ENCODE measurements around the gene C13orf46.

The C13orf46 gene

GRCh38 chr13:113975416-113975815, 1.5 kb upstream of the C13orf46 start:
- in situ Hi-C loops (cut with MboI; ENCODE audit: low pct_unique_long_range_greater_than_20kb, low sequenced_read_pairs, unreplicated experiment): no loop called here
- no peak for TF ChIP-seq CTCF (IDR thresholded peaks at IDR 0.05; ENCODE audit: extremely low read depth, insufficient read depth, missing control alignments)
- DNase-seq (ENCODE audit: low spot score): no peak

- no peak for DNase-seq (ENCODE audit: low spot score)
- TF ChIP-seq CTCF (IDR thresholded peaks at IDR 0.05; ENCODE audit: extremely low read depth, insufficient read depth, missing control alignments): no peak
- in situ Hi-C loops (cut with MboI; ENCODE audit: low pct_unique_long_range_greater_than_20kb, low sequenced_read_pairs, unreplicated experiment): no loop called here
These were observed 717 bp upstream of the C13orf46 start for GRCh38 chr13:113974304-113975281.

- no peak for TF ChIP-seq CTCF (IDR thresholded peaks at IDR 0.05; ENCODE audit: extremely low read depth, insufficient read depth, missing control alignments)
- DNase-seq (ENCODE audit: low spot score): no peak
- in situ Hi-C loops (cut with MboI; ENCODE audit: low pct_unique_long_range_greater_than_20kb, low sequenced_read_pairs, unreplicated experiment): no loop called here
These were observed 1.2 kb downstream of the C13orf46 start for GRCh38 chr13:113972451-113973217.

- DNase-seq (ENCODE audit: low spot score): no peak
- in situ Hi-C loops (cut with MboI; ENCODE audit: low pct_unique_long_range_greater_than_20kb, low sequenced_read_pairs, unreplicated experiment): no loop called here
- no peak for TF ChIP-seq CTCF (IDR thresholded peaks at IDR 0.05; ENCODE audit: extremely low read depth, insufficient read depth, missing control alignments)
These were observed 2.2 kb downstream of the C13orf46 start for GRCh38 chr13:113971471-113972231.

- no peak for DNase-seq (ENCODE audit: low spot score)
- in situ Hi-C loops (cut with MboI; ENCODE audit: low pct_unique_long_range_greater_than_20kb, low sequenced_read_pairs, unreplicated experiment): no loop called here
- no peak for TF ChIP-seq CTCF (IDR thresholded peaks at IDR 0.05; ENCODE audit: extremely low read depth, insufficient read depth, missing control alignments)
These were observed 2.9 kb downstream of the C13orf46 start for GRCh38 chr13:113970810-113971470.
